ENCODE results near the gene SLC38A5. TPM values are rescaled to one million over a fixed set of nuclear protein-coding genes. Genes with fewer than 3 reads are reported as not detected.

SLC38A5 gene
- total and polyA plus RNA-seq, 7 donors = 0.34 to 1.7 (median 0.98) TPM

DNA sequence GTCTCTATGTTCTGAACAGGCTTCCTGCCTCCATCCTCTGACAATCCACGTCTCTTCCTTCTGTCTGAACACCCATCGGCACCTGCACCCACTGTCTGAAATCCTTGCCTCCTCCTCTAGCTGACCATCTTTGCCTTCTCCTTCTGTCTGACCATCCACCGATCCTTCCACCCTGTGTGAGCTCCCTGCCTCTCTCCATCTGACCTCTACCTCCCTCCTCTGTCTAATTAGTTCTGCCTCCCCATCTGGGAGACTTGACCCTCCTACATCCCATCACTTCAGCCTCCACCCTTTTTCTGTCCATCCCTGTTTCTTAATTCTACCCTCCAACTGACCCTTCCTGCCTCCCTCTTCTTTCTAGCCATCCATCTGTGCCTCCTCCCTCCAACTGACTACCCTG, 10.0 kb downstream of the SLC38A5 start:
- intact Hi-C loops (cut with DNase I) = no loop called here
- DNase-seq (no peak), ATAC-seq (no peak)
- H3K4me1 ChIP-seq = no peaks in the 10 kb centered on the region
- no peak overlapping the region for H3K4me3 ChIP-seq
- peaks cover 0 to 10% (median 0%) of the 10 kb centered on the region in 3 donors for H3K27me3 ChIP-seq (ENCODE audit: insufficient read depth in 3 of 3, low read length in 2 of 3)
- peaks cover 3% of the 10 kb centered on the region for H3K9me3 ChIP-seq
- 83 to 100% (median 88%) methylated on average over 3 of the region's 3 CpGs for WGBS, 3 donors
- no peak overlapping the region for H3K27ac ChIP-seq
- TF ChIP-seq CTCF (IDR thresholded peaks at IDR 0.05) = no peak
- no peaks in the 10 kb centered on the region for H3K36me3 ChIP-seq (ENCODE audit: insufficient read depth in 1 of 2, low read depth in 1 of 2)

DNA sequence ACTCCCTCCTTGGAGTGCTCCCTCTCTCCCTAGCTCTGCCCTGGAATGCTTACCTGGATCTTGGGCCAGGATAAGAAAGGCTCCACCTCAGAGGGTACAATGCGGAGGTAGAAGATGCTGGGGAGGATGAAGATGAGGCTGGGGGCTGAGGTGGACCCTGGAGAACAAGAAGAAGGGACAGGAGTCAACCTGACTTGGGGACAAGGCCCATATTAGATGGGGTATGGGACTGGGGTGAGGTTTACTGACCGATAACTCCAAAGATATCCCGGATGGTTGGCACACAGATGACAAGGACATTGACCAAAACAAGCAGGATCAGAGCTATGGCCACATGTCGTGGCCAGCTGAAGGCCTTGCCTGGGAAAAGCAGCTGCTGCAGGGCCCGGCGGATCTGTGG, 10.6 kb downstream of the SLC38A5 start:
- peaks cover 3% of the 10 kb centered on the region for H3K9me3 ChIP-seq
- no peak overlapping the region for H3K4me3 ChIP-seq
- whole genome bisulfite sequencing, 3 donors = 63 to 88% (median 80%) methylated on average over 6 of the region's 6 CpGs
- no peak for TF ChIP-seq CTCF (IDR thresholded peaks at IDR 0.05)
- ATAC-seq (no peak), DNase-seq (no peak)
- no peaks in the 10 kb centered on the region for H3K4me1 ChIP-seq
- no peak overlapping the region for H3K27ac ChIP-seq
- peaks cover 0 to 6% (median 0%) of the 10 kb centered on the region in 3 donors for H3K27me3 ChIP-seq (ENCODE audit: insufficient read depth in 3 of 3, low read length in 2 of 3)
- intact Hi-C loops (cut with DNase I) = no loop called here
- H3K36me3 ChIP-seq (ENCODE audit: insufficient read depth in 1 of 2, low read depth in 1 of 2) = no peaks in the 10 kb centered on the region

- Histone ChIP-seq H3K4me1 (no peaks in the 10 kb centered on the region), H3K27me3 (ENCODE audit: insufficient read depth in 3 of 3, low read length in 2 of 3) (peaks cover 0 to 6% (median 0%) of the 10 kb centered on the region in 3 donors), H3K9me3 (peaks cover 3% of the 10 kb centered on the region), H3K4me3 (no peak overlapping the region), H3K36me3 (ENCODE audit: insufficient read depth in 1 of 2, low read depth in 1 of 2) (no peaks in the 10 kb centered on the region), H3K27ac (no peak overlapping the region)
- no peak for DNase-seq
- no peak for TF ChIP-seq CTCF (IDR thresholded peaks at IDR 0.05)
- no peak for ATAC-seq
- WGBS, 3 donors = 38 to 48% (median 39%) methylated on average over 2 to 6 of the region's 6 CpGs
- intact Hi-C loops (cut with DNase I) = no loop called here
Observed at GRCh38 chrX:48458711-48459110, 11.3 kb downstream of the SLC38A5 start.

DNA sequence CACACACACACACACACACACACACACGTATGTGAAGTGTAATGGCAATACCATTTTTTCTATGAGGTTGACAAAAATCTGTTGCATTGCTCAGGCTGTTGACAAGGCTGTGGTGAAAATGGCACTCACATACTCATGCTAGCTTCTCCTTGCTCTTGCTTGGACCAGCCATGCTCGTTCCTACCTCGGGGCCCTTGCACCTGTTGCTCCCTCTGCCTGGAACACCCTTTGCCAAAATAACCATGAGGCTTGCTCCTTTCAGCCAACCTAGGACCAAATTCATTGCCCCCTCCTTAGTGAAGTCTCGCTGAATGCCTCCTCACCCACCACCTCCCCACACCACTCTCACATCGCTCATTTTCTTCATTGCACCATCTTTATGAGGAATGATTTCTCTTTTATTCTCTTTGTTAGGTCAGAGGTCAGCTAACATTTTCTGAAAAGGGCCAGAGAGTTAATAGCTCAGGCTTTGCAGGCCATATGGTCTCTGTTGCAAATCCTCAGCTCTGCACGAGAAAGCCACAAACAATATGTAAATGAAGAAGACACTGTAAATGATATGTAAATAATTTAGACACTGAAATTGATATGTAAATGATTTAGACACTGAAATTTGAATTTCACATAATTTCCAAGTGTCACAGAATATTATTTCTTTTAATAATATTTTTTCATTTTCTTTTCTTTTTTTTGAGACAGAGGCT, 13.3 kb downstream of the SLC38A5 start:
- WGBS, 3 donors = 66 to 70% (median 70%) methylated on average over 5 to 6 of the region's 6 CpGs
- intact Hi-C loops (cut with DNase I) = no loop called here
- Histone ChIP-seq H3K4me3 (no peak overlapping the region), H3K27ac (no peak overlapping the region), H3K36me3 (ENCODE audit: insufficient read depth in 1 of 2, low read depth in 1 of 2) (no peaks in the 10 kb centered on the region), H3K4me1 (no peaks in the 10 kb centered on the region), H3K27me3 (ENCODE audit: insufficient read depth in 3 of 3, low read length in 2 of 3) (peaks cover 0 to 6% (median 0%) of the 10 kb centered on the region in 3 donors), H3K9me3 (peaks cover 3% of the 10 kb centered on the region)
- no peak for TF ChIP-seq CTCF (IDR thresholded peaks at IDR 0.05)
- no peak for ATAC-seq
- DNase-seq = no peak

- no peak for TF ChIP-seq CTCF (IDR thresholded peaks at IDR 0.05)
- WGBS, 3 donors = 45 to 64% (median 56%) methylated on average over 4 of the region's 4 CpGs
- Histone ChIP-seq H3K27ac (no peak overlapping the region), H3K9me3 (no peaks in the 10 kb centered on the region), H3K36me3 (ENCODE audit: insufficient read depth in 1 of 2, low read depth in 1 of 2) (no peaks in the 10 kb centered on the region), H3K4me1 (no peaks in the 10 kb centered on the region), H3K27me3 (ENCODE audit: insufficient read depth in 3 of 3, low read length in 2 of 3) (peaks cover 0 to 5% (median 0%) of the 10 kb centered on the region in 3 donors), H3K4me3 (no peak overlapping the region)
- no peak for DNase-seq
- intact Hi-C loops (cut with DNase I) = no loop called here
- ATAC-seq = no peak
Observed at GRCh38 chrX:48451708-48452107, 18.4 kb downstream of the SLC38A5 start.
